T-helper 17 cell (primary cell): ENCODE measurements around the gene PLXNA4. TPM values are rescaled to one million over a fixed set of nuclear protein-coding genes. Genes with fewer than 3 reads are reported as not detected.

Source experiments
- ATAC-seq: fragments of 150-1000 bp; cut with Tn5 transposase; 2 replicates; pipeline ENCODE4 v1.10.0; 2021; ENCODE audit warnings: mild to moderate bottlenecking, moderate library complexity
- DNase-seq, 3 donors: peaks; one replicate each; pipeline versions ENCODE4 v3.0.0 to v3.0.0-alpha.2; 2020 to 2021
- H3K9me3 ChIP-seq: one replicate; pipeline ENCODE4 v1.7.0; 2013; ENCODE audit warnings: low read length, mild to moderate bottlenecking; ENCODE audit not compliant: control insufficient read depth, poor library complexity, severe bottlenecking
- H3K27ac Mint-ChIP-seq: one replicate; pipeline ENCODE4 v1.8.0; 2022; ENCODE audit warnings: mild to moderate bottlenecking, moderate library complexity, mixed read lengths
- H3K27me3 Mint-ChIP-seq: one replicate; pipeline ENCODE4 v1.8.0; 2022; ENCODE audit warnings: mixed read lengths
- H3K36me3 Mint-ChIP-seq: one replicate; pipeline ENCODE4 v1.8.0; 2022; ENCODE audit warnings: low read depth, mixed read lengths
- H3K4me1 Mint-ChIP-seq: one replicate; pipeline ENCODE4 v1.8.0; 2022; ENCODE audit warnings: mild to moderate bottlenecking, mixed read lengths
- H3K4me3 Mint-ChIP-seq: one replicate; pipeline ENCODE4 v1.8.0; 2022; ENCODE audit warnings: mild to moderate bottlenecking, moderate library complexity, mixed read lengths
- total RNA-seq, 4 donors: library from RNA in 2 of 4; stranded (reverse) in 2 of 4; gene quantifications; one replicate each; pipeline ENCODE4 v1.2.3 and lab custom pipeline; 2022 to 2026

PLXNA4 gene
- total RNA-seq, 2 donors from 2014 or later = 9.5 to 11.7 TPM

DNA sequence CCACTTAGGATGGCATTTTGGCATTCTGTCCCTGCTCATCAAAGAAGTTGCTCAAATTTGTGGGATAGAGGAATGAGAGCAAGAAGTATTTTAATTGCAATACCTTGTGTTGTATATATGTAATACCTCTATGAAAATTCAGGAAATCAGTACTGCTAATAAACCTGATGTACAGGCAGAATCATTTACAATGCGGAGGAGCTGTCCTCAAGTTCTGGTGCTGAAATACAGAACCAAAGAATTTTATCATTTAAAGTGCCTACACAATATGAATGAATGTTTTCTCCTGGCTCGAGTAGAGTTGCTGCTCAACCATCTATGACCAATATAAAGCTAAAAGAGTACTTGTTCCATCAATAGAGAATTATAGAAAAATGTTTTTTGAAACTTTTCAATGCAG is 305.8 kb downstream of the PLXNA4 start:
- no peak overlapping the region for H3K27ac Mint-ChIP-seq
- no peaks in the 10 kb centered on the region for H3K9me3 ChIP-seq
- no peak for ATAC-seq
- H3K4me1 Mint-ChIP-seq = no peaks in the 10 kb centered on the region
- H3K4me3 Mint-ChIP-seq = no peak overlapping the region
- no peak for DNase-seq
- H3K36me3 Mint-ChIP-seq = no peaks in the 10 kb centered on the region
- H3K27me3 Mint-ChIP-seq = peaks cover 2% of the 10 kb centered on the region

- Mint-ChIP-seq H3K4me3 (no peak overlapping the region), H3K27me3 (no peaks in the 10 kb centered on the region), H3K27ac (no peak overlapping the region), H3K36me3 (no peaks in the 10 kb centered on the region), H3K4me1 (no peaks in the 10 kb centered on the region)
- ATAC-seq (no peak), DNase-seq (no peak)
- H3K9me3 ChIP-seq = no peaks in the 10 kb centered on the region
These were observed 306.6 kb downstream of the PLXNA4 start for GRCh38 chr7:132269718-132270117.

DNA sequence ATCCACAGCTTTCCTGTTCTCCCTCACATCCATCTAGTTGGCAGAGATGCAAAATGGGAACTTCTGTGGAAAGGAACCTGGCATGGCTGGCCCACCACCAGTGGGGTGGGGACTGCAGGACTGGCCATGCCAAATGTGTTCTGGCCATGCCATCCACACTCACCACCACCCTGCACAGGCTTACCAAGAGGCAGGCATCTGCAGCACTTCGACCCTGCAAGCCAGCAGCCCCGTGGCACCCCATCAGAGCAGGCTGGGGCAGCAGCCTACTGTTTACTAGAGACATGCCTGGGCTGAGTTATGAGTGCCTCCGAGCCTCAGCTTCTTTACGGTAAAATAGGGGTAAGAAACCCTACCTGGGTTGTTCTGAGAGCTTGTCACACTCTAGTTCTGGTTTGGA is 313.1 kb downstream of the PLXNA4 start:
- no peaks in the 10 kb centered on the region for H3K9me3 ChIP-seq
- no peak overlapping the region for H3K4me3 Mint-ChIP-seq
- no peaks in the 10 kb centered on the region for H3K4me1 Mint-ChIP-seq
- no peak overlapping the region for H3K27ac Mint-ChIP-seq
- no peaks in the 10 kb centered on the region for H3K36me3 Mint-ChIP-seq
- H3K27me3 Mint-ChIP-seq = peaks cover 4% of the 10 kb centered on the region
- DNase-seq (no peak), ATAC-seq (no peak)

DNA sequence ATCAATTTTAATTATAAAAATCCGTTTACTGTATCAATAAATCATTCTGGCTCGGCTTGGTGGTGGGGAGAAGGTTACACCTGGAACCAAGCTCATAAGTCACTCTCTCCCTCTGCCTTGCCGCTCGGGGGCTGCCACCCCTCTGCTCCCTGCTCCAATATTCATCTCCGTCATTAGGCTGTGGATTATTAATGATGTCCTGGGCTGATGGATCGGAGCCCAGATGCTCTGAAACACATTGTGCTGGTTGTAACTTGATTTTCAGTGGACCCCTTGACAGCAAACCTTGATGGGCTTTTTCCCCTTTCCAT is 314.2 kb downstream of the PLXNA4 start:
- Mint-ChIP-seq H3K27ac (no peak overlapping the region), H3K27me3 (peaks cover 4% of the 10 kb centered on the region), H3K4me3 (no peak overlapping the region), H3K4me1 (no peaks in the 10 kb centered on the region), H3K36me3 (no peaks in the 10 kb centered on the region)
- H3K9me3 ChIP-seq = no peaks in the 10 kb centered on the region
- DNase-seq (no peak), ATAC-seq (no peak)

DNA sequence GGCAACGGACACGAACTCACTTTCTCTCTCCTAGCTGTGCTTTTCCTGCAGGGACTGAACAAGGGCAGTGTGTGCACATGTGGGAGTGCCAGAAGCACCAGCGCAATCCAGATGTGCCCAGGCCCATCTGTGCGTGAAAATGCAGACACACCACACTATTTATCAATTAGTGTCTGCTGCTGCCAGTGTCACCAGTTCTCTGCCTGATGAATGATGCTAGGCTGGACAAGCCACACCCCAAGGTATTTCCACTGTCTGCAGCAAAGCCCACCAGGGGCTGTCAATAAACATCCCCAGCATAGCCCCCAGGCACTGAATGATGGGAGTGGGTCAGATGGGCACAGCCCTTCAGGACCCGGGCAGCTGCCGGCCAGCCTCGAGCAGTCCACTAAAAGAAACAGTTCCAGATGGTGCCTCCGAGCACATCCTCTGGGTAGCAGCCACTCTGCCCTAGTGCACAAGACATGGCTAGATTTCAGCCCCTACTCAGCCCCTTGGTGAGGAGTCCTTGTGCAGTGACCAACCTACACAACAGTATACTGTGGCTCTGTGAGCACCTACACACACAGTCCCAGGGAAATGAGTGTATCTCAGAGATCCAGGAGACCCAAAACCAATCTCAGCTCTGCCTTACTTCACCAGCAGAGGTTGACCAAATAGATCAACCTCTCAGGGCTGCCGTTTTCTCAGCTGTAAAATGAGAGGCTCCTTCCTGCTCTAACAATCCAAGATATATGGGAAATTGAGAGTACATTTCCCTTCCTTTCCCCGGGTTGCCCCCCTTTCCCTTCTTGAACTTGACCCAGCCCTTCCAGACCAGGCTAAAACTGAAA is 314.7 kb downstream of the PLXNA4 start:
- H3K36me3 Mint-ChIP-seq = no peaks in the 10 kb centered on the region
- peaks cover 4% of the 10 kb centered on the region for H3K27me3 Mint-ChIP-seq
- DNase-seq (no peak), ATAC-seq (no peak)
- H3K27ac Mint-ChIP-seq = no peak overlapping the region
- H3K4me3 Mint-ChIP-seq = no peak overlapping the region
- H3K9me3 ChIP-seq = no peaks in the 10 kb centered on the region
- no peaks in the 10 kb centered on the region for H3K4me1 Mint-ChIP-seq

DNA sequence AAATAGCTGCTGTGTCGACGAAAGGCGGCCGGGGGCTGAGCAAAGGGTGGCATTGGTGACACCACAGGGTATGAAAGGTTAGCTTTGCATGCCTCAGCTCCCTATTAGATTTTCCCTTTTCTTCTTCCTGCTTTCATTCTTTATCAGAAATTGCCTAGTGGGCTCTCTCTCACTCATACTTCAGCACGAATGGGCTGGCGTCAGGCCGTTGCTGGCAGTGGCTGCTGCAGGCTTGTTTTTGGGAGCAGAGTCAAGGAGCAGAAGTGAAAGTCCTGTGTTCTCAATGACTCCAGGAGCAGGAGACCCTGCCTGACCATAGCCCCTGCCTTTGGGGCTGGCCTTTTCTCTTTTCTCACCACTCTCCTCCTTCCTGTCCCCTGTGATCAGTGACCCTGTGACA is 318.0 kb downstream of the PLXNA4 start:
- Mint-ChIP-seq H3K36me3 (no peaks in the 10 kb centered on the region), H3K4me1 (no peaks in the 10 kb centered on the region)
- no peak for ATAC-seq

DNA sequence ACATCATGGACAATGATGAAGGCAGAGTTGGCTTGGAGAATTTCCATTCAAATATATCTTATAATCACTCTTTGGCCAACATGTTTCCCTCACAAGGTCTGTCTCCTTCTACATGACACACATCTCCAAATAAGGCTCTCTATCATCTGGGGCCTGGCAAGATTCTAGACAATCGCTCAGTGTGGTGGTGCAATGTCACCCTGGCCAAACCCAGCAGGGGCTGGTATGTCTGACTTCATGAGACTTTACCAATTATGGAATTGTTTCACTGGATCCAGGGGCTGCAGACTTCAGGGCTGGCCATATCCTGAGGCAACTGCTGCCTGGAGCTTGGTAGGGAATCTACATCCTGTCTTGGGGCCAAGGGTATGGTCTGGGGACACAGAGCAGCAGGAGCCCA is 319.0 kb downstream of the PLXNA4 start:
- Mint-ChIP-seq H3K4me3 (no peak overlapping the region), H3K36me3 (no peaks in the 10 kb centered on the region), H3K4me1 (no peaks in the 10 kb centered on the region), H3K27me3 (peaks cover 12% of the 10 kb centered on the region), H3K27ac (no peak overlapping the region)
- DNase-seq (no peak), ATAC-seq (no peak)
- H3K9me3 ChIP-seq = no peaks in the 10 kb centered on the region

More for the DNA sequence above, 318.0 kb downstream of the PLXNA4 start:
- Mint-ChIP-seq H3K27me3 (peaks cover 11% of the 10 kb centered on the region), H3K4me3 (no peak overlapping the region), H3K27ac (no peak overlapping the region)
- H3K9me3 ChIP-seq = no peaks in the 10 kb centered on the region
- DNase-seq = no peak

GRCh38 chr7:132256721-132257212 is 319.5 kb downstream of the PLXNA4 start:
- Mint-ChIP-seq H3K27ac (no peak overlapping the region), H3K4me3 (no peak overlapping the region), H3K4me1 (no peaks in the 10 kb centered on the region), H3K27me3 (peaks cover 12% of the 10 kb centered on the region), H3K36me3 (no peaks in the 10 kb centered on the region)
- DNase-seq (no peak), ATAC-seq (no peak)
- H3K9me3 ChIP-seq = no peaks in the 10 kb centered on the region

DNA sequence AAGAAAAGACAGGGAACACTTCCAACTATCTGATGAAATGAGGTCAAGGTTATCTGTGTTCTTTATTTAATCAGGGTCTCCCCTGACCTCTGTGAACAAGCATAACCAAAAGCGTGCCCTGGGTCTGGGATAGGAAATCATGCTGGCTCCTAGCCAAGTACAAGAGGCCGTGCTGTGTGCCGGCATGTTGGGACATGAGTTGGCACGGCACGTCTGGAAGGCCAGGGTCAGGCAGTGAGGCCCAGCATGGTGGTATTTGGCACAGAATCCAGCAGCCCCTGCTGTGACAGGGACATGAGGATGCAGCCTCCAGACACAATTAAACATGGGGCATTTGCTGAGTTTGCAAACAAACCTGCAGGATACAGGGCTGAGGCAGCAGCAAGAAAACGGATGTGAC is 320.4 kb downstream of the PLXNA4 start:
- H3K4me1 Mint-ChIP-seq = no peaks in the 10 kb centered on the region
- no peaks in the 10 kb centered on the region for H3K9me3 ChIP-seq
- H3K27ac Mint-ChIP-seq = no peak overlapping the region
- H3K4me3 Mint-ChIP-seq = no peak overlapping the region
- ATAC-seq (no peak), DNase-seq (no peak)
- H3K27me3 Mint-ChIP-seq = peaks cover 12% of the 10 kb centered on the region
- no peaks in the 10 kb centered on the region for H3K36me3 Mint-ChIP-seq

GRCh38 chr7:132255115-132255797 is 321.0 kb downstream of the PLXNA4 start:
- Mint-ChIP-seq H3K36me3 (no peaks in the 10 kb centered on the region), H3K27me3 (peaks cover 15% of the 10 kb centered on the region), H3K4me1 (no peaks in the 10 kb centered on the region), H3K4me3 (no peak overlapping the region), H3K27ac (no peak overlapping the region)
- H3K9me3 ChIP-seq = no peaks in the 10 kb centered on the region
- DNase-seq (no peak), ATAC-seq (no peak)

DNA sequence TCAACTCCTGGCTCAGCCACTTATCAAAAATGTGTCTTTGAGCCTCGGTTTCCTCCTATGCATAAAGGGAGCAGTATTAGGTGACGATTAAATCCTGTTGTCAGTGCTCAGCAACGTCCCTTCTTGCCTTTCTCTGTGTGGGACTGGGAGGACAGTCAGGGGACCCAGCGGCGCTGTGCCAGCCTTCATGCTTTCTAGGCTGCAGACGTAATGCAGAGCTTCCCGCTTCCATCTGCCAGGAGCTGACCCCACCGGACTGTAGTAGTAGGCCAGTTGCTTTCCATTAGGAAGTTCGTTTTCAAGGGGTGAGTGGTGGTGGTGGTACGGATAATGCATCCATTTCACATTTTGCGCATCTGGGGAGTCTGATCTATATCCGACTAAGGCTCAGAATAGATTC is 321.8 kb downstream of the PLXNA4 start:
- Mint-ChIP-seq H3K27me3 (peaks cover 22% of the 10 kb centered on the region), H3K36me3 (no peaks in the 10 kb centered on the region), H3K27ac (peak overlapping the region; percentile 3), H3K4me1 (no peaks in the 10 kb centered on the region), H3K4me3 (no peak overlapping the region)
- DNase-seq (no peak), ATAC-seq (no peak)
- H3K9me3 ChIP-seq = no peaks in the 10 kb centered on the region

GRCh38 chr7:132252793-132253100 is 323.5 kb downstream of the PLXNA4 start:
- peaks cover 20% of the 10 kb centered on the region for H3K27me3 Mint-ChIP-seq
- ATAC-seq (no peak), DNase-seq (no peak)
- H3K4me3 Mint-ChIP-seq = no peak overlapping the region
- no peaks in the 10 kb centered on the region for H3K4me1 Mint-ChIP-seq
- H3K9me3 ChIP-seq = no peaks in the 10 kb centered on the region
- no peaks in the 10 kb centered on the region for H3K36me3 Mint-ChIP-seq
- H3K27ac Mint-ChIP-seq = no peak overlapping the region

- Mint-ChIP-seq H3K4me1 (no peaks in the 10 kb centered on the region), H3K27me3 (peaks cover 20% of the 10 kb centered on the region), H3K27ac (no peak overlapping the region), H3K36me3 (no peaks in the 10 kb centered on the region), H3K4me3 (no peak overlapping the region)
- ATAC-seq (no peak), DNase-seq (no peak)
- no peaks in the 10 kb centered on the region for H3K9me3 ChIP-seq
These were observed 325.0 kb downstream of the PLXNA4 start for GRCh38 chr7:132251327-132251659.
